ENCODE data around the gene SLC35A4.

DNA sequence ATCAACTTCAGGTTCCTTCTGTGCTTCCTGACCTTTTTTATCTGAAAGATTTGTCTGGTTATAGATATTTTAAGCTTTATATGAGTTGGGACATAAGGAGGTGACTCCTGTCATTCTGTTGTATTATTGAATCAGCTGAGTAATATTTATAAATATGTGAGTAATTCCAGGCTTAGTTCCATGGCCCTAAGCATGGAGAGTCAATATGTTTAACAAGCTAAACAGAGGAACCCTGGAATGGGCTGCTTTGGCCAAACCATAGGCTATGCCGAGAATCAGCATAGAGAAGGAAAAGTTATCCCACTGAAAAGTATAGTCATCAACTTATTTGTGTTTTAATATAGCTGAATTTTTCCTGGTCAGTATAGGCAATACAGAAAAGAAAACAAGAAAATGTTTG lies 24.4 kb upstream of the SLC35A4 start:
- TF ChIP-seq, protein P1, sequence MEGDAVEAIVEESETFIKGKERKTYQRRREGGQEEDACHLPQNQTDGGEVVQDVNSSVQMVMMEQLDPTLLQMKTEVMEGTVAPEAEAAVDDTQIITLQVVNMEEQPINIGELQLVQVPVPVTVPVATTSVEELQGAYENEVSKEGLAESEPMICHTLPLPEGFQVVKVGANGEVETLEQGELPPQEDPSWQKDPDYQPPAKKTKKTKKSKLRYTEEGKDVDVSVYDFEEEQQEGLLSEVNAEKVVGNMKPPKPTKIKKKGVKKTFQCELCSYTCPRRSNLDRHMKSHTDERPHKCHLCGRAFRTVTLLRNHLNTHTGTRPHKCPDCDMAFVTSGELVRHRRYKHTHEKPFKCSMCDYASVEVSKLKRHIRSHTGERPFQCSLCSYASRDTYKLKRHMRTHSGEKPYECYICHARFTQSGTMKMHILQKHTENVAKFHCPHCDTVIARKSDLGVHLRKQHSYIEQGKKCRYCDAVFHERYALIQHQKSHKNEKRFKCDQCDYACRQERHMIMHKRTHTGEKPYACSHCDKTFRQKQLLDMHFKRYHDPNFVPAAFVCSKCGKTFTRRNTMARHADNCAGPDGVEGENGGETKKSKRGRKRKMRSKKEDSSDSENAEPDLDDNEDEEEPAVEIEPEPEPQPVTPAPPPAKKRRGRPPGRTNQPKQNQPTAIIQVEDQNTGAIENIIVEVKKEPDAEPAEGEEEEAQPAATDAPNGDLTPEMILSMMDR (IDR thresholded peaks at IDR 0.05), result no peak
- no peak for TF ChIP-seq POLR2A (IDR thresholded peaks at IDR 0.05)
